ENCODE results near the gene FRMD4A.

DNA sequence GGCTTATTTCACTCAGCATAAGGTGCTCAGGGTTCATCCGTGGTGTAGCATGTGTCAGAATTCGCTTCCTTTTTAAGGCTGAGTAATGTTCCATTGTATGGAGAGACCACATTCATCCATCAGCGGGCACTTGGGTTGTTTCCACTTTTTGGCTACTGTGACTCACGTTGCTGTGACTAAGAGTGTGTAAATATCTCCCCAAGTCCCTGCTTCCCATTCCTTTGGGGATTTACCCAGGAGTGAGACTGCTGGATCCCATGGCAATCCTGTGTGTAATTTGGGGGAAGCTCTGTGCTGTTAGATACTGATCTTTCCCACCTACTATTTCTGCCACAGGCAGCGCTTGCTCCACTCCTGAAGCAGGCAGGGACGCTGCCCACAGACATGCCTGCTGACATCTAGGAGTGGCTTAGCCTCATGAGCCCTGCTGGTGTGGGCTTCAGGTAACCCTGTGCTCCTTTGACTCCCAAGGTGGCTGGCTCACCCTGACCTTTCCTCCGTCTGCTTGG, 346.0 kb downstream of the FRMD4A start:
- TF ChIP-seq, protein P1, sequence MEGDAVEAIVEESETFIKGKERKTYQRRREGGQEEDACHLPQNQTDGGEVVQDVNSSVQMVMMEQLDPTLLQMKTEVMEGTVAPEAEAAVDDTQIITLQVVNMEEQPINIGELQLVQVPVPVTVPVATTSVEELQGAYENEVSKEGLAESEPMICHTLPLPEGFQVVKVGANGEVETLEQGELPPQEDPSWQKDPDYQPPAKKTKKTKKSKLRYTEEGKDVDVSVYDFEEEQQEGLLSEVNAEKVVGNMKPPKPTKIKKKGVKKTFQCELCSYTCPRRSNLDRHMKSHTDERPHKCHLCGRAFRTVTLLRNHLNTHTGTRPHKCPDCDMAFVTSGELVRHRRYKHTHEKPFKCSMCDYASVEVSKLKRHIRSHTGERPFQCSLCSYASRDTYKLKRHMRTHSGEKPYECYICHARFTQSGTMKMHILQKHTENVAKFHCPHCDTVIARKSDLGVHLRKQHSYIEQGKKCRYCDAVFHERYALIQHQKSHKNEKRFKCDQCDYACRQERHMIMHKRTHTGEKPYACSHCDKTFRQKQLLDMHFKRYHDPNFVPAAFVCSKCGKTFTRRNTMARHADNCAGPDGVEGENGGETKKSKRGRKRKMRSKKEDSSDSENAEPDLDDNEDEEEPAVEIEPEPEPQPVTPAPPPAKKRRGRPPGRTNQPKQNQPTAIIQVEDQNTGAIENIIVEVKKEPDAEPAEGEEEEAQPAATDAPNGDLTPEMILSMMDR (IDR thresholded peaks at IDR 0.05; ENCODE audit: low read depth, low read length), result no peak
- no peak for TF ChIP-seq POLR2A (IDR thresholded peaks at IDR 0.05; ENCODE audit: extremely low read depth, insufficient read length)

Measured in NB4 (cell line).